GM13976 (cell line): ENCODE measurements around the gene USP7.

Source experiments
- DNase-seq: peaks from one replicate; pipeline ENCODE4 v3.0.0; 2012; ENCODE audit warnings: low spot score
- CTCF ChIP-seq: IDR thresholded peaks from 2 replicates; pipeline ENCODE4 v1.5.1; 2012; ENCODE audit warnings: borderline replicate concordance, mild to moderate bottlenecking; ENCODE audit not compliant: insufficient read depth; ENCODE audit errors: extremely low read depth, missing control alignments, control extremely low read depth
- in situ Hi-C: fragments of 300-500 bp; cut with MboI; formaldehyde crosslinking; loops from one replicate; pipeline ENCODE4 v1.12.0; 2022; ENCODE audit warnings: low sequenced_read_pairs, mixed read lengths, inconsistent platforms; ENCODE audit not compliant: unreplicated experiment

The USP7 gene

DNA sequence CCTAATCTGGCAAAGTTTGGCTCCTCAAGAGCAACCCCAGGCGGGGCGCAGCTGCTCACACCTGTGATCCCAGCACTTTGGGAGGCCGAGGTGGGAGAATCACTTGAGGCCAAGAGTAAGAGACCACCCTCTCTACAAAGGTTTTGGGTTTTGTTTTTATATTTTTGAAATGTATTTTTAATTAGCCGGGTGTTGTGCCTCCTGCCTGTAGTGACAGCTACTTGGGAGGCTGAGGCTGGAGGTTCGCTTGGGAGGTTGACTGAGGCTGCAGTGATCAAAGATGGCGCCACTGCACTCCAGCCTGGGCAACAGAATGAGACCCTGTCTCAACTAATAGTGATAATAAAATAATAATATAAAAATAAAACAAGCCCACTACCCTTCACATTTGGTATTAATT is 756 bp upstream of the USP7 start:
- DNase-seq, result no peak
- in situ Hi-C loops, result no loop called here
- no peak for TF ChIP-seq CTCF

GRCh38 chr16:8963010-8963820 is 491 bp downstream of the USP7 start:
- DNase-seq, result no peak
- in situ Hi-C loops, result no loop called here
- no peak for TF ChIP-seq CTCF

DNA sequence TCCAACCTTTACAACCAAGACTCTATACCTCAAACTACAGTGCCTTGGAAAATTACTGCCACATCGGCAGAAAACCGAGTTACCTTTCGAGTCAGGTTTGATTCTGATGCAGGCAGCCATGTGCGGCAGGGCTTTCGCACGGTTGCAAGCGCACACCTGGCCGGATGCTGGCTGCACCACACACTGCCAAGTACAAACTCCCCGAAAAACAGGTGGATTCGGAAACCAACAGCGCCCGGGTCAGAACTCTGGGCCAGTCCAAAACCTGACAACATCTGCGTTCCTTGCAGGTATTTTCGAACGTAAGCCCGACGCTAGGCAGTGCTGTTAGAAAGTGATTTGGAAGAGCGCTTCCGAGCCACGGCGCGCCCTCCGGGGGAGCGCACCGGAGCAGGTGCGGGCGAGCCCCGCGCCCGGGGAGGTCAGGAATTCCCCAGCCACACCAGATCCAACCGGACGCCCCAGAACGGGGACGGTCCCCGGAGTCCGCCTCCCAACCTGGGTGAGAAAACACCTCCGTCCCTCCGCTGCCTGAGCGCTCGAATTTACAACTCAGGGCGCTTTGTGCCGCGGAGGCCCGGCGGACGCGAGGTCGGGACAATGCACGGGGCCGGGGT is 1.2 kb downstream of the USP7 start:
- in situ Hi-C loops, result no loop called here
- peak; percentile 67 for DNase-seq
- no peak for TF ChIP-seq CTCF

DNA sequence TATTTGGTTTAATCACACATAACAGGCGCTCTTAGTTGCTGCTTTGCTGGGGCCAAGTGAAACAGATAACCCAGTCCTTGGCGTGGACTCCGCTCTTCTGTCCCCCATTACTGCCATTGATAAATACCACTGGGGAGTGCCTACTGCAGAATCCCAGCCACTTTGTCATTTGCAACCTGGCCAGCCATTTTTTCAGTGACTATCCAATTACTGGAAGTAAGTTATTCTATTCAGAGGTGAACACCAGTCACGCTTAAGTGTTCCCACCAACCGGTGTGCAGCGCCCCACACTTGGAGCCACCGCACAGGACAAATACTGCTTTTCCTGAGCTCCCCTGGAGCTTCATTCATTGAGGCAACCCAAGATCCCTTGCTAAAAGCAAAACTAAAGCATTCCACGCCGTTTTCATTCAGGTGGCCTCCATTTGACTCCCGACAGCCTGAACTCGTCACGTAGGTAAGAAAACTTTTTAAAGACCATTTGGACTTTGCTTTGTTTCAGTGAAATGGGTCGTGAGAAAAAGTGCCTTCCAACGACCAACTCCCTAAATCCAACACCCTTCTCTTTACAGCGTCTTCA is 1.8 kb downstream of the USP7 start:
- DNase-seq, result no peak
- TF ChIP-seq CTCF, result no peak
- in situ Hi-C loops, result no loop called here

- no peak for DNase-seq
- TF ChIP-seq CTCF, result no peak
- in situ Hi-C loops, result no loop called here
These were observed 3.0 kb downstream of the USP7 start for GRCh38 chr16:8960788-8961109.

DNA sequence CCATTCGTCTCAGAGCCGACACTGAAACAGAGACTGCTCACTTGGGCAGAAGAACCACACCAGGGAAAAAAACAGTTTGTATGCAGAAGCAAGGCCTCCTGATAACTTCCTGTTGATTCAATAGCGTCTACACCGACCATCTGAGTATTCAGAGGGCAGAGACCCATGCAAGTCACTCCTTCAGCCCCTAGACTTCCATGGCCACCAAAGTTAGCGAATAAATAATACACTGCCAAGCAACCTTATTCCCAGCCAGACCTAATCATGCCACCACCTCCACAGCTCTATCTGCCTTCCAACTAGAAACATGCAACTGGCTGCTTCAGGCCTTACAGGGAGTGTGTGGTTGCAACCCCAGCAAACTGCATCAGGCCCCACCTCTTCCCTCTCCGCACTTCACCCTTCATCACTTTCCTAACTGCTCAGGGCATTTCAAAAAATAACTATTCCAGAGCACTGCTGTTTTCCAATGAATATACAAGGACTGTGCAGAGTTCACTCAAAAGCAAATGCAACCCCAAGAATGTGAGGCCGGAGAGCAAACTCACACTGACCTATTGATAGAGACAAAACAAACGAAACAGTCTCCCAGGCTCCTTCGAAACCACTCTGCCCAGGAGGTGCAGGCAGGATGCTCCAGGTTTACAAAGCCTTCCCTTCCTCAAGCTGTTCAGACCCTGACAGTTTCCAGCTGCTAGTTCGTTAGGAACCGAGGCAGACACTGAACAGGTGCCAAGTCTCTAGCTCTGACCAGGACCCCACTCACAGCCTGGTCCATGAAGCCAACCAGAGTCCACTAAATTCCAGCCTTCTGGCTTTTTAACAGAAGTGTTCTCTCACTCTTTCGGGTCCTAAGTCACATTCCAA is 3.6 kb downstream of the USP7 start:
- TF ChIP-seq CTCF, result no peak
- no peak for DNase-seq
- in situ Hi-C loops, result no loop called here
